ENCODE data around the gene GAL3ST2.

GAL3ST2 gene

DNA sequence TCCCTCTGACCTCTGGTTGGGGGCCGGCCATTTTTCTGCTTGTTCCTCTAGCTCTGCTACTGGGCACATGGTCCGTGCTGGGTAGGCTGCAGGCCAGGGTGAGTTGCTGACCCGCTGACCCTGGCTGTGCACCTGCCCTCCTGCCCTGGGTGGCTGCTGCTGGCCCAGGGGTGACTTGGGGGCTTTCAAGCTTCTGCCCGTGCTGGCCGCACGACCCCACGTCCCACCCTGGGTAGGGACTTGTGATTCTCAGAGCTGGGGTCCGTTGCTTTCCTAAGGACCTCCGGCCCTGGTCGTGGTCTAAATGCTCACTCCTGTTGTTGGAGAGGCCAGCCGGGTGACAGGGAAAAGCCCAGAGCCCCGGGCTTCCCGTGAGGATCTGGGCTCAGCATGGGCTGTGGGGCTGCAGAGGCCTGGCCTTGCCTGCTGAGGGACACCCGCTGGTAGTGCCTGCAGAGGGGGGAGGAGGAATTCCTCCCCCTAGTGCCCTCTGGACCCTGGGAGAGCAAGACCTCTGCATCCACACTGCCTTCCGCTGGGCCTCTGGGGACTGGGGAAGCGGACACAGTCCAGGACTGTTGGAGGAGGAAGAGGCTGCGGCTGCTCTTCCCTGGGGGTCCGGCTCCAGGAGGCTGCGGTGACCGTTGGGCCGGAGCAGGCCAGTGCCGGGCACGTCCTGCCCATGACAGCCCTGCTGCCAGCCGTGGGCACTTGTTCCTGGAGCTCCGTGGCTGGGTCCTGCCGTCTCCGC lies 6.3 kb upstream of the GAL3ST2 start:
- Histone ChIP-seq H3K9me2 (replicated peaks; ENCODE audit: insufficient read depth, low read length) (no peaks in the 10 kb centered on the region), H3K4me3 (ENCODE audit: insufficient read depth, low read length, poor library complexity, severe bottlenecking) (no peak overlapping the region), H3K27ac (ENCODE audit: low read depth, low read length) (no peak overlapping the region), H3K36me3 (ENCODE audit: low read length) (no peaks in the 10 kb centered on the region), H2AFZ (ENCODE audit: low read depth, low read length, severe bottlenecking) (no peak overlapping the region), H4K20me1 (ENCODE audit: low read depth, low read length) (no peaks in the 10 kb centered on the region), H3K79me2 (ENCODE audit: insufficient read depth, low read length) (no peaks in the 10 kb centered on the region), H3K9me3 (ENCODE audit: insufficient read depth, low read length) (no peaks in the 10 kb centered on the region), H3K4me2 (ENCODE audit: low read depth, low read length, poor library complexity, severe bottlenecking) (no peak overlapping the region), H3K27me3 (ENCODE audit: low read length) (no peaks in the 10 kb centered on the region), H3K9ac (ENCODE audit: low read length) (no peak overlapping the region), H3F3A (ENCODE audit: insufficient read depth) (no peaks in the 10 kb centered on the region)
- no peak for TF ChIP-seq EZH2phosphoT487 (conservative IDR thresholded peaks at IDR 0.05; ENCODE audit: low read length)
- TF ChIP-seq, protein P1, sequence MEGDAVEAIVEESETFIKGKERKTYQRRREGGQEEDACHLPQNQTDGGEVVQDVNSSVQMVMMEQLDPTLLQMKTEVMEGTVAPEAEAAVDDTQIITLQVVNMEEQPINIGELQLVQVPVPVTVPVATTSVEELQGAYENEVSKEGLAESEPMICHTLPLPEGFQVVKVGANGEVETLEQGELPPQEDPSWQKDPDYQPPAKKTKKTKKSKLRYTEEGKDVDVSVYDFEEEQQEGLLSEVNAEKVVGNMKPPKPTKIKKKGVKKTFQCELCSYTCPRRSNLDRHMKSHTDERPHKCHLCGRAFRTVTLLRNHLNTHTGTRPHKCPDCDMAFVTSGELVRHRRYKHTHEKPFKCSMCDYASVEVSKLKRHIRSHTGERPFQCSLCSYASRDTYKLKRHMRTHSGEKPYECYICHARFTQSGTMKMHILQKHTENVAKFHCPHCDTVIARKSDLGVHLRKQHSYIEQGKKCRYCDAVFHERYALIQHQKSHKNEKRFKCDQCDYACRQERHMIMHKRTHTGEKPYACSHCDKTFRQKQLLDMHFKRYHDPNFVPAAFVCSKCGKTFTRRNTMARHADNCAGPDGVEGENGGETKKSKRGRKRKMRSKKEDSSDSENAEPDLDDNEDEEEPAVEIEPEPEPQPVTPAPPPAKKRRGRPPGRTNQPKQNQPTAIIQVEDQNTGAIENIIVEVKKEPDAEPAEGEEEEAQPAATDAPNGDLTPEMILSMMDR (IDR thresholded peaks at IDR 0.05; ENCODE audit: insufficient read depth, low read length, poor library complexity, severe bottlenecking) = no peak

DNA sequence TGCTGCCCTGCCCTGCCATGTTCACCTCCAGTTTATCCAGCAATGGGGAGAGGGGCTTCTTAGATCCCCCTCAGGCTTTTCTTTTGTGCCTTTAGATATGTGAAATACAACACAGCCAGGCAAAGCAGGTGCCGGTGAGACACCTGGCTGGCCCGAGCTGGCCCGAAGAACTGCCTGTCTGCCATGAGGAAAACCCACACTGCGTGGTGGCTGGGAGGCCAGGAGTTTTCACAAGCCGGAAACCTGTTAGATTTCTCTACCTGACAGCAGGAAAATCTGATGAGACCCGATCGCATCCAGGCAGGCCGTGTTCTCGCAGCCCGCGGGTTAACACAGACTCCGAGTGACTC lies 5.7 kb upstream of the GAL3ST2 start:
- H3K4me2 ChIP-seq (ENCODE audit: low read depth, low read length, poor library complexity, severe bottlenecking) = no peak overlapping the region
- no peak overlapping the region for H3K27ac ChIP-seq (ENCODE audit: low read depth, low read length)
- no peak overlapping the region for H3K9ac ChIP-seq (ENCODE audit: low read length)
- H2AFZ ChIP-seq (ENCODE audit: low read depth, low read length, severe bottlenecking) = no peak overlapping the region
- H3K36me3 ChIP-seq (ENCODE audit: low read length) = no peaks in the 10 kb centered on the region
- no peaks in the 10 kb centered on the region for H4K20me1 ChIP-seq (ENCODE audit: low read depth, low read length)
- TF ChIP-seq, protein P1 (IDR thresholded peaks at IDR 0.05; ENCODE audit: insufficient read depth, low read length, poor library complexity, severe bottlenecking) = no peak
- TF ChIP-seq EZH2phosphoT487 (conservative IDR thresholded peaks at IDR 0.05; ENCODE audit: low read length) = no peak
- no peaks in the 10 kb centered on the region for H3K27me3 ChIP-seq (ENCODE audit: low read length)
- no peaks in the 10 kb centered on the region for H3K9me2 ChIP-seq (replicated peaks; ENCODE audit: insufficient read depth, low read length)
- no peaks in the 10 kb centered on the region for H3K9me3 ChIP-seq (ENCODE audit: insufficient read depth, low read length)
- H3K79me2 ChIP-seq (ENCODE audit: insufficient read depth, low read length) = no peaks in the 10 kb centered on the region
- no peak overlapping the region for H3K4me3 ChIP-seq (ENCODE audit: insufficient read depth, low read length, poor library complexity, severe bottlenecking)
- H3F3A ChIP-seq (ENCODE audit: insufficient read depth) = no peaks in the 10 kb centered on the region

DNA sequence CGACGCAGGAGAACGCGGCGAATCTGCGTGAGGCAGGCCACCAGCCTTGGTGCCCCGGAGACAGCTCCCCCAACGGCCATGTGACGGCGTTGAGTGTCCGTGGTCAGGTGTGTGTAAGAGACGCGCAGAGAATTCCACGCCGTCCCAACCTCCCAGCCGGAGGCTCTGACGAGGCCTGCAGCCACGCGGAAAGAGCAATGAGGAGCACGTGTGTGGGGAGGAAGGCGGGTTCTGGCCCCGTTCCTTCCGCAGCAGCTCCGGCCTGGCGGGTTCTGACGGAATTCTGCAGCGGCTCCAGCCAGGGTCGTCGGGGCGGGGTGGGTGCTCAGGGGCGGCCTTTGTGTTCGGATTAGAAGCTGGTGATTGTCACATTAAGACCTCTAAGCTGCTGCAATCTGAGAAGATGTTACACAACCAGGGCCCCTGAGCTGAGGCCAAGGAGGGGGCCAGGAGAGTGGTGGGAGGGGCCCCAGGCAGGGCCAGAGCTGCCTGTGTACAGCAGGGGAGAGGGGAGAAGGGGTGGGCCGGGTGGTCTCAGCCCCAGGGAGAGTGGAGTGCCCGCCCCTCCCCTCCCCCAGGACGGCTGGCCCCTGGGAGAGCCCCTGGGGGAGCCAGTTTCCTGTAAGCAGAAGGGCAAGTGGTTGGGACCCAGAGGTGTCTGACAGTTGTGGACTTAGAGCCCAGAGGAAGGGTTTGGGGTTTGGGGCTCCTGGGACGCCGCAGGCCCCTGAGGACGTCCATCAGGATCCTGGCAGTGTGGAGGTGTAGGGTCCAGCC lies 5.1 kb upstream of the GAL3ST2 start:
- TF ChIP-seq, protein P1 (IDR thresholded peaks at IDR 0.05; ENCODE audit: insufficient read depth, low read length, poor library complexity, severe bottlenecking) = no peak
- Histone ChIP-seq H3K9me2 (replicated peaks; ENCODE audit: insufficient read depth, low read length) (no peaks in the 10 kb centered on the region), H4K20me1 (ENCODE audit: low read depth, low read length) (no peaks in the 10 kb centered on the region), H3K9ac (ENCODE audit: low read length) (no peak overlapping the region), H3K36me3 (ENCODE audit: low read length) (no peaks in the 10 kb centered on the region), H3K9me3 (ENCODE audit: insufficient read depth, low read length) (no peaks in the 10 kb centered on the region), H3K27me3 (ENCODE audit: low read length) (no peaks in the 10 kb centered on the region), H3K79me2 (ENCODE audit: insufficient read depth, low read length) (no peaks in the 10 kb centered on the region), H2AFZ (ENCODE audit: low read depth, low read length, severe bottlenecking) (no peak overlapping the region), H3K4me3 (ENCODE audit: insufficient read depth, low read length, poor library complexity, severe bottlenecking) (no peak overlapping the region), H3K27ac (ENCODE audit: low read depth, low read length) (no peak overlapping the region), H3F3A (ENCODE audit: insufficient read depth) (no peaks in the 10 kb centered on the region), H3K4me2 (ENCODE audit: low read depth, low read length, poor library complexity, severe bottlenecking) (no peak overlapping the region)

Measured in SU-DHL-6 (cell line).